ENCODE measurements around the gene ZDHHC3.
"Not testable (repeated sequence)": the region's sequence is repeated elsewhere in the genome, so short reads cannot be mapped to it uniquely, and the experiment has no call there.

Gene ZDHHC3

DNA sequence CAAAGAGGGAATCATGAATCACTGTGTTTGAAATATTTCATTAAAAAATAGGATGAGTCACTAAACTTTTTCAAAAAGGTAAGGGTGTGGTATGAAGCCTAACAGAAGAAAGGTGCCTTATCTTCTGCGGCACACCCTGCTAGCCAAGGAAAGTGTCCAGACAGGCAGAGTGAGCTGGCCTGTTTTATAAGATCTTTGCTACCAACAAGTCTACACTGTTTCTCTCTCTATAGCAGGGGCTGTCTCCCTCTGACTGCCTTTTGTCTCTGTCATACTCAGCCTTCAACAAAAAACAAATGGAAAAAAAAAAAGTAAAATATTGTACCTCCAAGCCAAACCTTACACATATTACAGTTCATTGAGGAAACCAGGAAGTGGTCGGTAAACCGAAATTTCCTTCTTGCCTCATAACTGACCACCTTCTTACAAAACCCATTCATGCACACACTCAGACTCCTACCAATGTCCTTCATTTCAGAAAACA lies 9.1 kb downstream of the ZDHHC3 start:
- DNase-seq (ENCODE audit: low read depth in 1 of 2, low spot score in 1 of 2): no peak

DNA sequence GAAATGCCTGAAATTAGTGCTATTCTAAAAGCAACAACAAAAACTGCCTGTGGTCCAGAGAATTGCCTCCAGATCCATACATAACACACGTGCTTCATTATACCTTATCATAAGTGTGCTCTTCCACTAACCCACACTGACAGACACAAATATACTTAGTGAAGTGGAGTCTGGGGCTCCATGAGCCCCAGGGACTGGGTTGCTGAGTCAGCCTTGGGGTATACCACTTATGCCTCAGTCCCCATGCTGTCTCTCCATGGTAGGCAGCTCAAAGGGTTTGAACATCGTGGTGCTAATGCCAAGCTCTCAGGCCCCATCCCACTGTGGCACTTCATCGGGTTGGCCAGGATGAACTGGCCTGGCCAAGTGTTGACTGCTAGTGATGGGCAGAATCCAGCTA lies 10.8 kb downstream of the ZDHHC3 start:
- no peak for DNase-seq (ENCODE audit: low read depth in 1 of 2, low spot score in 1 of 2)

DNA sequence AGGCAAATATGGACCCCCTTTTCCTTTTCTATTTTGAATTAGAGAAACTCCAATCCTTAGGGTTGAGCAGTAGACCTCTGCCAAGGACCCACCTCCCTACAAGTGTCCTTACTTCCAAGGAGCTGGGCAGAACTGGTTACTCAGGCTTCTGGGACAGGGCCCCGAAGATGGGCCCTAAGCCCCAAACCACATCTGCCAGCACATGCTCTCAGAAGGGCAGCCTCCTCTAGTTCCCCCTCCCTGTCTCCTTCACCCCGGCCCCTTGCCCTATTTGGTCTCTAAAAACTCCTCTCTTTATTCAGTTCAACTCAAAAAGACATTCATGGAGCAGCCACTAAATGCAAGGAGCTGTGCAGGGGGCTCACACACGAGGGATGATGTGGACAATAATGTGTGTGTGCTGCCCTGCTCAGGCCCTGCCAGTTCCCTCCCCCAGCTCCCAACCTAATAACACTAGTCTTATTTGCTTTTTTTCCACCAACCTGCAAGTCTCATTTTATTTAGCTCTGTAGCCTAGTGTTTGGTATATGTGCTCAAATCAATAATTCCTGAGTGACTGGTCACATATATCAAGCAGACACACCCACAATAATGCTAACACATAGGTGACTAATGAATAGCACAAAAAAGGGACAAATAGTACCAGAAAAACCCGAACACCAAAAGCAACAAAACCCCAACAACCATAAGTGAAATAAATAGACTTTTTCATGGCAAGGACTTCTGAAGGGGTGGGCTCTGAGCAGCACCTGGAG lies 12.2 kb downstream of the ZDHHC3 start:
- DNase-seq (ENCODE audit: low read depth in 1 of 2, low spot score in 1 of 2): no peak

DNA sequence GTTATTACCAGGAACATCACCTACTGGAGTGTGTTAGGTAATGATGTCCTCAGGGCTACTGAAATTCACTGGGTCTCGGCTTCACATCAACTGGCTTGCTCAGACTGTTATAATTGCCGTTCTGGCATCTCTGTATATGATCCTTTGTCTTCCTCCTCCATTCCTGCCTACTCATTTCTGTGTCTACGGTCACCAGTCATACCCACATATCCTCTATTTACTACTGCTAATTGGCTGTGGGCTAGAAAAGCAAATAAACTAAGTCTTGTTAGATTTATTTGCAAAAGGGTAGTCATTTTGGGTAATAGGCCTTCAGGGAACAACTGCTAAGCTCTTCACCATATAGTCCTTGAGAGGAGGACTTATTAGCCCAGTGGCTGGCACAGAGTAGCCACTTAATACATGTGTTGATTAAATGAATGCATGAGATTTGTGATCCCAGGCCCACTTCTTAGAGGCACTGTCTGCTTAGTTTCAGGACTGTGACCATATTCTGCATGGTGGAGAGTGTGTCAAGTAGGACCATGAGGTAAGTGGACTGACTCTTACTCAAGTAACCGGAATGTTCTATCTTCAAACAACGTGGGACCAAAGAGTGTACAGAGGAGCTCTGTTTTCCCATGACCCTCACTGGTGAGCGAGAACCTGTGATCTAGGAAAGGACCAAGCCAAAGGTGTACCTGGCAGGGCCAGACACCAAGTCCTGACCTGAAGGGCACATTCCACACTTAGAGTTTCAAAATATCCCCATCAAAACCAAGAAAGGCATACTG lies 13.2 kb downstream of the ZDHHC3 start:
- no peak for DNase-seq (ENCODE audit: low read depth in 1 of 2, low spot score in 1 of 2)

DNA sequence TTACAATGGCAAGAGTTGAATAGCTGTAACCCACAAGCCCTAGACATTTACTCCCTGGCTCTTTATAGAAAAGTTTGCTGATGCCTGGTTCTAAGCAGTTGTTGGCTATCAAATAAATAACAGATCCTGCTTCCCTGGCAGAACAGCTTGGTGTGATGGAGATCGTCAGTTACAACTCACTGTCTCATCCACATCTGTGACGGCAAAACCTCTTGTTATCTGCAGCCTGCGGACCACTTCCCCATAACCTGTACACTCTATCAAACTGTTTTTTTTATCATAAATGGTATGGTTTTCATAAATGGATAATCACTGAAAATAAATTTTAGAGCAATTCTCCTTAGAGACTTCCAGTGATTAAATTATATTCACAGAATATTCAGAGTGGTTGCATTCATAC lies 14.1 kb downstream of the ZDHHC3 start:
- no peak for DNase-seq (ENCODE audit: low read depth in 1 of 2, low spot score in 1 of 2)

DNA sequence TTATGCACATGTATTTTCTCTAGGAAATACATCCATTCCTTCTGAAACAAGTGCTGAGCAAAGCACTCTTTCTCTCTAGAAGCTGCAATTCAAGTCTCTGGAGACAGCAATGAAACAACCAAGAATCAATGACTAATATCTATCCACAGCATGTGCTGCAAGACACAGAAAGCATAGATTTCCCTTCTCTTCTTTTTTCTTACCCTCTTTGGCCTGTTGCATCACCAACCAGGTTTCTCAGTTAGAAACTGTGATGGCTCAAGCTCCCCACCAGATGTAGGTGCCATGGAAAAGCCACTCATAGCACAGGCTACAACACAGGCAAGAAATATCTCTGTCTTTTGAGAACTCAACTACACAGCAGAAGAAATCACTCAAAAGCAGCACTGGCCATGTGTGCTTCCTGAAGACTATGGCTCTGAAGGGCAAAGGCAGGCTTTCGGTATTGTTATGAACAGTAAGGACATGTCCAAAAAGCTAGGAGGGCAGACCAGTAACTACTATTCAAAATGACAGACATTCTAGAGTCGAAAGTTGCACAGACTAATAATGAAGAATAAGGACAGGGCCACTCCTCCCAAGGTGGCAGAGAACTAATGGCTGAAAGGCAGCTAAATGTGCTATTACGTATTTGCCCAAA lies 15.5 kb downstream of the ZDHHC3 start:
- DNase-seq (ENCODE audit: low read depth in 1 of 2, low spot score in 1 of 2): no peak

DNA sequence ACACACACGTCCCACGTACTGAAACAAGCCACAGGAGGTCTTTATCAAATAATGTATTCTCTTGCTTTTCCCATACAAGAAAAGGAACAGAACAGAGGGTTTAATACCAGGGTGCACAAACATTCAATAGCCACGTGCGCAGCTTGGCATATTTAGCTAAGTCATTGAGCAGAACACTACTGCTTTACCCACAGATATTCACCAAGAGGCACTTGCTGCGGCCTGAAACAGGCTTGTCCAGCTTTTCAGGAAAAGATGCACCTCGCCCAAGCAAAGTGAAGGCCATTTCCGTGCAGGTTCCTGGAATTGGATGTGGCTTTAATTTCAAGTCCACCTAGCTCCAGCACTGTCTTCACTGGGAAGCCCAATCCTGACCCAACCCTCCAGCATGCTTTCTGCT lies 17.6 kb downstream of the ZDHHC3 start:
- no peak for DNase-seq (ENCODE audit: low read depth in 1 of 2, low spot score in 1 of 2)

DNA sequence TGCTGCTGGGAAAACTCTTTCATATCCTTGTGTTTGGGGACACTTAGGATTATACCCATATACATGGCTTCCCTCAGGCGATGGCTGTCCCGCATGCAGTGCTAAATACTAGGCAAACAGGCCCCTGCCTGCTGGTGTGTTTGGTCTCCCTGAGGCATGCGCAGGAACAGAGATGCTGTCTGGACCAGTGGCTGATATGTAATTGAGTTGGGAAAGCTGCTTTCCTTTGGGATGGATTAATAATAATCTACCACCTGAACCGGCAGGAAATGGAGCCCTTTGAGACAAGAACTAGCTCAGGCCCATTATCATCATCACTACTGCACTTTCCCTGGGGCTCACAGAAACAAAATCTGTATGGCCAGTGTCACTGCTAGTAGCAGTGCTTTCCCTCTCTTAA lies 18.0 kb downstream of the ZDHHC3 start:
- no peak for DNase-seq (ENCODE audit: low read depth in 1 of 2, low spot score in 1 of 2)

DNA sequence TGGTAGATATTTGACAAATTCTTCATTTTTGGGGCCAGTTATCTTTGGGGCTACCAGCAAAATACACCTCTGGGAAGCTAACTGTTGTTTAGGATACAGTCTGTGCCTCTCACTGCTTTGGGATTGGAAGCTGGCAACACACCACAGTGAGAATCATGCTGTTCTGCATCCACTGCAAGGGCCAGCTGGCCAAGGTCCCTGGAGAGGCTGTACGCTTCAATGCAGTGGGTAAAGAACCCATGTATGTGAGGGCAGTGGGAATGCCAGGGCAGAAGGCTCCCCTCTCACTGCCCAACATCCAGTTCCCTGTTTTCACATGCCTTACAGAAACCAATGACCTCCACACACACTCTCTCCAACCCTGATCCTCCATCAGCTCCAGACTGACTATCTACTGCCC lies 20.1 kb downstream of the ZDHHC3 start:
- no peak for DNase-seq (ENCODE audit: low read depth in 1 of 2, low spot score in 1 of 2)

DNA sequence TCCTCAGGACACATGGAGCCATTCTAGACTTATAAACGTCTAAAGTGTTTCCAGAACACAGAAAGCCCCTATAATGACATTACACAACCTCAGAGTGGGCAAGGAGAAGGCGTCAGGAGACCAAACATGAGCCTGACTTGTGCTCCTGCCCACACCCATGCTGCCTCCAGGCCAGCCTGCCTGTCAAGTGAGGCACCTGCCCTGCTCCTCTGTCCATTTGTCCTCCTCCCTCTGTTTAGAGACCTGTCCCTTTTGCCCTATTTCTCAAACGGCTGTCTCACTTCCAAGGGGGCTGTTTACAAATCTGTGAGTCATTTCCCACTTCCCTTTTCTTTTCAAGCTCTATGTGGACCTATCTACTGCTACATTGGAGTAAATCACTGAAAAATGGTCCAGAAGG lies 21.0 kb downstream of the ZDHHC3 start:
- no peak for DNase-seq (ENCODE audit: low read depth in 1 of 2, low spot score in 1 of 2)

DNA sequence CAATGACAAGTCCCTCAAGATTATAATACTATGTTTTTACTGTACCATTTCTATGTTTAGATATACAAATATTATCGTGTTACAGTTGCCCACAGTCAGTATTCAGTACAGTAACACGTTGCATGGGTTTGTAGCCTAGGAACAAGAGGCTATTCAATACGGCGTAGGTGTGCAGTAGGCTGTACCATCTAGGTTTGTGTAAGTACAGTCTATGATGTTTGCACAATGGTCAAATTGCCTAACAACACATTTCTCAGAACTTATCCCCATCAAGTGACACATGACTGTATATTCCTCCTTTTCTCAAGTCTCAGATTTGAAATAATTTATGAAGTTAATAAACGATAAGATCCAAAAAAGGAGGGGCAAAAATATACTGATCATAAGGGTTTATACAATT lies 21.7 kb downstream of the ZDHHC3 start:
- no peak for DNase-seq (ENCODE audit: low read depth in 1 of 2, low spot score in 1 of 2)

DNA sequence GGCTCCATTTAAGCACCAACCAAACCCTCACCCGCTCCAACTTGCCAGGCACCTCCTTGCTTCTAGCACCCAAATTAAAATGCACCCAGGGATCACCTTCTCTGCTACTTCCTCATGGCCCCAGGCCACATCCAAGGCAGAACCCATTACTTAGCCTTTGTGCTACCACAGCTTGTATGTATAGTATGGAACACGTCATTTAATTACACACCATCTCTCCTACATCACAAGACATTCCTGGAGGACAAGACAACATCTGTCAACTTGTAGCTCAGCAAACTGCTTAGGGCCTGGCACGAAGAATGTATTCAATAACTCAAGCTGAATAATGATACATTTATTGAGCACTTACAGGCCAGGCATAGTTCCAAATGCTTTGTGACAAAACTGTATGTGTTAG lies 23.3 kb downstream of the ZDHHC3 start:
- no peak for DNase-seq (ENCODE audit: low read depth in 1 of 2, low spot score in 1 of 2)

DNA sequence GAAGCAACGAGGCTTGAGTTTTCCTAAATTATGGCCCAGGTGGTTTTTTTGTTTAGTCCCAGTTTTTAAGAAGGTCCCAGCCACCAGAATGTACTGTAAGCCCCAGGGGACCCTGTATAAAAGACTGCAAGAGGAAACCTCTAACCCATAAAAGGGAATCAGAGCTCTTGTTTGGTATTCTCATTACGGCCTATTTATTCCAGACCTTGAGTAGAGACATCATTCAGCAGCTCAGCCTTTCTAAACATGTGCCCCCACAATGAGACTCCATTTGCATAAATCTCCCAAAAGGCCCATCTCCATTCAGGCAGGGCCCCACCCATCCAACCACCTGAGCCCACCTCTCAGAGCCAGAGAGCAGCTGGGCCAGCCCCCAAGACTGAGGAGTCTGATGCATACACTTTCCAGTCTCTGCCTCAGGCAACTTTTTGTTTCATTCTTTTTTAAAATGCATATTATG lies 25.7 kb downstream of the ZDHHC3 start:
- DNase-seq (ENCODE audit: low read depth in 1 of 2, low spot score in 1 of 2): no peak

DNA sequence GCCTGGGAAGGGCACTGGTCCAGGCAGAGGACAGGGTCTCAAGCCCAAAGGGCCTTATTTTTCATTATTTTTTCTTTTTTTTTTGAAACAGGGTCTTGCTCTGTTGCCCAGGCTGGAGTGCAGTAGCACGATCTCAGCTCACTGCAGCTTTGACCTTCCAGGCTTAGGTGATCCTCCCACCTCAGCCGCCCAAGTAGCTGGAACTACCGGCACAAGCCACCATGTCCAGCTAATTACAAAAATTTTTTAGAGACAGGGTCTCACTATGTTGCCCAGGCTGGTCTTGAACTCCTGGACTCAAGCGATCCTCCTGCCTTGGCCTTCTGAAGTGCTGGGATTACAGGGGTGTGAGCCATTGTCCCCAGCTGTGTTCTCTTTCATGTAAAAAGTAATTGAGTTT lies 26.2 kb downstream of the ZDHHC3 start:
- not testable (repeated sequence) for DNase-seq (ENCODE audit: low read depth in 1 of 2, low spot score in 1 of 2)

DNA sequence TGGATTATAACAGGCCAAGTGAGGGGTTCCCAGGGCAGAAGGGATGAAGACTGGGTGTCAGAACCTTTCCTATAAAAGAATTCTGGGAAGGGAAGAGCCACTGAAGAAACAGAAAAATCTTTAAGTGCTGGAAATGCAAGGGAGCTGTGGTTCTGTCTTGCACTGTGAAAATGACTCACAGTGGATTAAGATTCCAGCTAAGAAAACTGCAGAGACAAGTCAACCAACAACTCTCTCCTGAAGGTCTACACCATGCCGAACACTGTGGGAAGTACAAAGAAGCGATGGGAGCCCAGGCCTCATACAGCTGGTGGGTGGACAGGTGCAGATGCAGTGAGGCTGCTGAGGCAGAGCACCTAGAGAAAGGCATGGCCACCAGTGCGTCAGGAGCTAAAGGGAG lies 27.7 kb downstream of the ZDHHC3 start:
- no peak for DNase-seq (ENCODE audit: low read depth in 1 of 2, low spot score in 1 of 2)

DNA sequence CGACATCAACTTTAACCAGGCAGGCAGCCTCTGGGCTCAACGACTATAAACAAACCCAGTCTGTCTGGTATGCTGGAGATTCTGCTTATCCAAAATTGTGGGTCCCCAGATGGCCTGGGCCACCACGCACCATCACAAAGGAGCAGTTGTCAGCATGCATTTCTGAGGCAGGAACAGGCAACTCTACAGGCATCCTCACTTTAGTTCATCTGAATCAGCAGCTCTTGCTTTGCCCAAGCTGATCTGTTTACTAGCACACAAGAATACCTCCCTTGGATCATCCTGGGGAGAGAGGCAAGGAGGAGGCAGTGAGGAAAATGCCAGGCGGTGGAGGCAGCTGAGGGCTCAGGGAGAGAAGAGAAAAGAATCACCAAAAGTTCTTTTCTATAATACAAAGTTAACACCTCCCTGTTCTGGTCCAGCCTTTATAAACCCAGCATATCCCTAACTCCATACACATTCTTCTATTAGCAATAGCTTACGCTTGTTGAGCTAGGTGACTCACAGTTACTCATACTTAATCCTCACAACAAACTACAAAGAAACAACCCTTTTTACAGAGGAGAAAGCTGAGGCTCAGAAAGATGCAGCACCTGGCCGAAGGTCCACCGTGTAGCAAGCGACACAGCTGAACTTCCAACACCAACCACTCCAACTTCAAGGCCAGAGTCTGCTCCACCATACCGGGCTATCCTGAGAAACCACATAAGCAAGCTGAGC lies 33.6 kb downstream of the ZDHHC3 start:
- no peak for DNase-seq (ENCODE audit: low read depth in 1 of 2, low spot score in 1 of 2)

DNA sequence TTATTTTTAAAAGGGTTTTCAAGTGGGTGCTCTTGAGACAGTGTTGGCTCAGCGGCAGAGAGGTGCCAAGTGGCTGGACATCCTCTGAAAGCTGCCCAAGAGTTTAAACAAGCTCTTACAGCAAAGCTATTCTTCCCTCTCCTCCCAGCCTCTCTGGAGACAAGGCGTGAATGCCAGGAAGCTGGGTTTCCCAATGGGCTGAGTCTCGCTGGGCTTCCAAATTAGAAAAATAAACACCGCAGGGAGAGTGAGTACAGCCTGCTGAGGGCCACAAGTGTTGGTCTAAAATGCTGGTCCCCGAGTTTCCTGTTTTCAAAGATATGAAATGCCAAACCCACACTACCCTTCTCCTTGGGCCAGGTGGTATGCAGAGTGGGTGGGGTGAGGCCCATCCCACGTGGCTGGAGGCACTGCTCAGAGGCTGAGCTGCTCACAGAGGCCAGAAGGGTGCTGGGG lies 36.4 kb downstream of the ZDHHC3 start:
- no peak for DNase-seq (ENCODE audit: low read depth in 1 of 2, low spot score in 1 of 2)

DNA sequence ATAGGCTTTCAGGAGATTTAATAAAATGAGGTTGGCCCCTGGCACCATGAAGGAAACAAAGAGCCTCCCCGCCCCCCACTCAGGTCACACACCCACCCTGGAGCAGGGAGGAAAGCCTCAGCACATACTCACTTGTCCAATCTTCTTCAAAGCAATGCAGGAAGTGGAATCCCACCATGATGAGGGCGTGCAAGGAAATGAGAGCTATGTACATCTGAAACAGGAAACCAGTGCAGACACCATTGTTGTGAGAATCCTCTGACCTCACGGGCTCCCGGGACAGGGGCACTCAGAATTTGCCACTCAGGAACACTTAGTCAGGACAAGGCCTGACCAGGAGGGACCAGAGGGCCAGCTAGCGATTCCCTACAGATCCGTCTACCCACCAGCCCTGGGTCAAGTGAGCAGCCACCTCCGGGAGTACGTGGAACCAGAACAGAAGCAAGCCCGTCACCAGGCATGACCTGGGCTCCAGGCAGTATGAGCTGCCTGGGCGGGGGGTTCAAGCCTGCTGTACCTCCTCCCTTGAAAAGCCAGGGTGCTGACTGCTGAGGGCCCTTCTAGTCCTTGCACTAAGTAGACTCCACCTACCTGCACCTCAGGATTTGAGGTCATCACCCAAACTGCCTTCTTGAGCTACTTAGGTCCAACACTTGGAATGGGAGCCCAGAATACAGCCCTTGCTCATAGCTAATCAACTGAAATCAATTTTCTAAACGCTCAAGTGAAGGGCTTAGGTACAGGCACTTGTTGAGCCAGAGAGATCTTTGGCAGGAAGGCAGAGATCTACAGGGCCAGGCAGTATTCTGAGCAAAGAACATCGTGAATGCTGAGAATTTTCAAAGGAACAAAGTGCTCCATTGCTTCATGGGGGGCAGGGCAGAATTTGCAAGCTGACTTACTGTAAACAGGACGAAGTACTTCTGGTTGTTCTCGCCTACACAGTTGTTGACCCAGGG lies 42.7 kb downstream of the ZDHHC3 start:
- no peak for DNase-seq (ENCODE audit: low read depth in 1 of 2, low spot score in 1 of 2)

DNA sequence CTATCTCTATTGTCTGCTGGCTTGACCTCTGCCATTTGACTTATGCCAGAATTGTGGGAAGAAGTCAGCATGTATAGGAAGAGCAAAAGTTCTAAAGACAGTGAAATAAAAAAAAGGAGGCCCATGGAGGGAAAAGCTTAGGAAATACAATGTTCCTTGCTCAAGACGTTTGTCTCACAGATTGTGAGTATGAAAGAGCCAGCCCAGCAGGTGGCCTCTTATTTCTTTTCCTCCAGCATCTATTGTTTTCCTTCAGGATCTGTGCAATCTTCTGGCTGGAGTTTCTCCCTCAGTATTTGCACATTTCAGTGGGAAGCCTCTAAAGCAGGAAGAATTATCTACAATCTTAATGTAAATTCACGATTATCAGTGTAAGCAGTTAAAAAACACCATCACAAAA lies 43.7 kb downstream of the ZDHHC3 start:
- DNase-seq (ENCODE audit: low read depth in 1 of 2, low spot score in 1 of 2): no peak

DNA sequence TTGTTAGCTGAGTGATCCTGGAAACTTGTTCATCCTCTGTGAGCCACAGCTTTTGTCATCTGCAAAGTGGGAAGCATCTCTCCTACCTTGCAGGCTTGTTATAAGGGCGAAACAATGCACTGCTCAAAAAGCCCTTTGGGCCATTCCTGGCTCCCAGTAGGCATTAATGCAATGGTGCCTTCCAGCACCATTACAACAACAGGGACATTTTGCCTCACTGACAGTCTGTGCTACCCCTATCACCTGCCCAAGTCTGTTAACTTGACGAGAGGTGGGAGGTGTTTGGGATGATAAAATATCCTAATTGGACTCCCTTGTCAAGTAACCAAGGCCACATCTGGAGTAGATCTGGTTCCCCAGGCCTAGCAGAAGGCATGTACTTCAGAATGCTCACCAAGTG lies 44.2 kb downstream of the ZDHHC3 start:
- no peak for DNase-seq (ENCODE audit: low read depth in 1 of 2, low spot score in 1 of 2)

Measured in activated CD4-positive, alpha-beta T cell treated with anti-CD3 and anti-CD28 coated beads, Interleukin-2, amount 50 U/mL, for 24 hours (primary cell).